Sigmoid colon (tissue), 4 donors: ENCODE results near the gene GNG3.

ENCODE experiments used
- CTCF ChIP-seq, 4 experiments: fragments of 450-650 bp in 3 of 4; fragments of 200-600 bp in 1 of 4; IDR thresholded peaks; one replicate each; pipeline ENCODE4 v1.5.1; 2016 to 2019; ENCODE audit warnings: antibody characterized with exemption in 4 of 4, mild to moderate bottlenecking in 3 of 4, moderate library complexity in 2 of 4
- EP300 ChIP-seq, 4 donors: sonication (generic); formaldehyde crosslinking; IDR thresholded peaks; one replicate each; pipeline ENCODE4 v1.6.1; 2017; ENCODE audit warnings: antibody characterized with exemption in 4 of 4
- POLR2A ChIP-seq, 2 donors: fragments of 450-650 bp; IDR thresholded peaks; one replicate each; pipeline ENCODE4 v1.6.1; 2016; ENCODE audit warnings: antibody characterized with exemption in 2 of 2, mild to moderate bottlenecking in 2 of 2, moderate library complexity in 2 of 2

GRCh38 chr11:62708392-62708791 lies 916 bp downstream of the GNG3 start:
- TF ChIP-seq CTCF (IDR thresholded peaks at IDR 0.05) (no peak), POLR2A (IDR thresholded peaks at IDR 0.05) (no peak), EP300 (IDR thresholded peaks at IDR 0.05) (no peak)
